ENCODE measurements around the gene SEC16B. TPM values are rescaled to one million over a fixed set of nuclear protein-coding genes. Genes with fewer than 3 reads are reported as not detected.

The SEC16B gene
- total RNA-seq, 2 experiments from 2014 or later = not detected

GRCh38 chr1:177921590-177921989 is 48.3 kb downstream of the SEC16B start:
- Mint-ChIP-seq H3K9me3 (ENCODE audit: low read depth) (no peaks in the 10 kb centered on the region), H3K4me1 (no peaks in the 10 kb centered on the region), H3K27ac (no peak overlapping the region), H3K27me3 (no peaks in the 10 kb centered on the region), H3K4me3 (no peak overlapping the region), H3K36me3 (ENCODE audit: low read depth) (no peaks in the 10 kb centered on the region)
- DNase-seq (no peak), ATAC-seq (no peak)
- POLR2A ChIA-PET = no interaction called here
- CTCF ChIA-PET = no interaction called here
- intact Hi-C loops (cut with DNase I, micrococcal nuclease) = no loop called here

- no peaks in the 10 kb centered on the region for H3K36me3 Mint-ChIP-seq (ENCODE audit: low read depth)
- CTCF ChIA-PET = no interaction called here
- H3K9me3 Mint-ChIP-seq (ENCODE audit: low read depth) = no peaks in the 10 kb centered on the region
- no peaks in the 10 kb centered on the region for H3K27me3 Mint-ChIP-seq
- DNase-seq = no peak
- H3K4me3 Mint-ChIP-seq = no peak overlapping the region
- intact Hi-C loops (cut with DNase I, micrococcal nuclease) = no loop called here
- H3K27ac Mint-ChIP-seq = no peak overlapping the region
- POLR2A ChIA-PET = no interaction called here
- H3K4me1 Mint-ChIP-seq = no peaks in the 10 kb centered on the region
- no peak for ATAC-seq
Measured at GRCh38 chr1:177920091-177920490, 49.8 kb downstream of the SEC16B start.

GRCh38 chr1:177915641-177916040 is 54.2 kb downstream of the SEC16B start:
- H3K4me1 Mint-ChIP-seq = no peaks in the 10 kb centered on the region
- no peaks in the 10 kb centered on the region for H3K36me3 Mint-ChIP-seq (ENCODE audit: low read depth)
- DNase-seq (no peak), ATAC-seq (no peak)
- H3K4me3 Mint-ChIP-seq = no peak overlapping the region
- no peaks in the 10 kb centered on the region for H3K27me3 Mint-ChIP-seq
- POLR2A ChIA-PET = no interaction called here
- no peak overlapping the region for H3K27ac Mint-ChIP-seq
- H3K9me3 Mint-ChIP-seq (ENCODE audit: low read depth) = no peaks in the 10 kb centered on the region
- CTCF ChIA-PET = interaction anchor here (1.5 kb wide), 1 partner anchor 30 kb away, joined by 5 read pairs; no protein-coding TSS in a partner anchor
- intact Hi-C loops (cut with DNase I, micrococcal nuclease) = no loop called here

- intact Hi-C loops (cut with DNase I, micrococcal nuclease) = no loop called here
- no peak for ATAC-seq
- H3K4me3 Mint-ChIP-seq = no peak overlapping the region
- H3K36me3 Mint-ChIP-seq (ENCODE audit: low read depth) = no peaks in the 10 kb centered on the region
- ChIA-PET CTCF (no interaction called here), POLR2A (no interaction called here)
- H3K9me3 Mint-ChIP-seq (ENCODE audit: low read depth) = no peaks in the 10 kb centered on the region
- no peaks in the 10 kb centered on the region for H3K27me3 Mint-ChIP-seq
- no peaks in the 10 kb centered on the region for H3K4me1 Mint-ChIP-seq
- no peak for DNase-seq
- no peak overlapping the region for H3K27ac Mint-ChIP-seq
Measured at GRCh38 chr1:177914603-177915002, 55.3 kb downstream of the SEC16B start.

- H3K4me1 Mint-ChIP-seq = no peaks in the 10 kb centered on the region
- no peaks in the 10 kb centered on the region for H3K9me3 Mint-ChIP-seq (ENCODE audit: low read depth)
- H3K27me3 Mint-ChIP-seq = no peaks in the 10 kb centered on the region
- H3K27ac Mint-ChIP-seq = no peak overlapping the region
- no peaks in the 10 kb centered on the region for H3K36me3 Mint-ChIP-seq (ENCODE audit: low read depth)
- intact Hi-C loops (cut with DNase I, micrococcal nuclease) = no loop called here
- CTCF ChIA-PET = interaction anchor here (0.7 kb wide), 1 partner anchor 48 kb away, joined by 4 read pairs; no protein-coding TSS in a partner anchor
- POLR2A ChIA-PET = no interaction called here
- no peak overlapping the region for H3K4me3 Mint-ChIP-seq
- DNase-seq (no peak), ATAC-seq (no peak)
Measured at GRCh38 chr1:177913762-177914540, 55.9 kb downstream of the SEC16B start.

GRCh38 chr1:177912991-177913390 is 56.9 kb downstream of the SEC16B start:
- no peak for DNase-seq
- ChIA-PET CTCF (no interaction called here), POLR2A (no interaction called here)
- no peaks in the 10 kb centered on the region for H3K4me1 Mint-ChIP-seq
- intact Hi-C loops (cut with DNase I, micrococcal nuclease) = no loop called here
- no peak for ATAC-seq
- H3K4me3 Mint-ChIP-seq = no peak overlapping the region
- no peaks in the 10 kb centered on the region for H3K9me3 Mint-ChIP-seq (ENCODE audit: low read depth)
- no peaks in the 10 kb centered on the region for H3K36me3 Mint-ChIP-seq (ENCODE audit: low read depth)
- H3K27me3 Mint-ChIP-seq = no peaks in the 10 kb centered on the region
- H3K27ac Mint-ChIP-seq = no peak overlapping the region

GRCh38 chr1:177909416-177909815 is 60.4 kb downstream of the SEC16B start:
- Mint-ChIP-seq H3K27me3 (no peaks in the 10 kb centered on the region), H3K27ac (no peak overlapping the region)
- CTCF ChIA-PET = no interaction called here

GRCh38 chr1:177907000-177907399 is 62.9 kb downstream of the SEC16B start:
- H3K36me3 Mint-ChIP-seq (ENCODE audit: low read depth) = no peaks in the 10 kb centered on the region
- POLR2A ChIA-PET = no interaction called here
- no peak overlapping the region for H3K27ac Mint-ChIP-seq
- intact Hi-C loops (cut with DNase I, micrococcal nuclease) = no loop called here
- CTCF ChIA-PET = no interaction called here
- no peaks in the 10 kb centered on the region for H3K4me1 Mint-ChIP-seq
- no peak overlapping the region for H3K4me3 Mint-ChIP-seq
- H3K27me3 Mint-ChIP-seq = peaks cover 2% of the 10 kb centered on the region
- DNase-seq (no peak), ATAC-seq (no peak)
- H3K9me3 Mint-ChIP-seq (ENCODE audit: low read depth) = no peaks in the 10 kb centered on the region

More at GRCh38 chr1:177909416-177909815, 60.4 kb downstream of the SEC16B start:
- Mint-ChIP-seq H3K4me1 (no peaks in the 10 kb centered on the region), H3K9me3 (ENCODE audit: low read depth) (no peaks in the 10 kb centered on the region), H3K36me3 (ENCODE audit: low read depth) (no peaks in the 10 kb centered on the region), H3K4me3 (no peak overlapping the region)
- ATAC-seq = no peak
- POLR2A ChIA-PET = no interaction called here
- intact Hi-C loops (cut with DNase I, micrococcal nuclease) = no loop called here
- no peak for DNase-seq

- DNase-seq = no peak
- no peak overlapping the region for H3K27ac Mint-ChIP-seq
- H3K27me3 Mint-ChIP-seq = peaks cover 2% of the 10 kb centered on the region
- CTCF ChIA-PET = interaction anchor here (1.2 kb wide), 1 partner anchor 44 kb away, joined by 3 read pairs; no protein-coding TSS in a partner anchor
- peaks cover 3% of the 10 kb centered on the region for H3K9me3 Mint-ChIP-seq (ENCODE audit: low read depth)
- intact Hi-C loops (cut with DNase I, micrococcal nuclease) = no loop called here
- POLR2A ChIA-PET = no interaction called here
- ATAC-seq = no peak
- H3K4me1 Mint-ChIP-seq = no peaks in the 10 kb centered on the region
- H3K4me3 Mint-ChIP-seq = no peak overlapping the region
- no peaks in the 10 kb centered on the region for H3K36me3 Mint-ChIP-seq (ENCODE audit: low read depth)
Measured at GRCh38 chr1:177905686-177906085, 64.2 kb downstream of the SEC16B start.

GRCh38 chr1:177902266-177902665 is 67.6 kb downstream of the SEC16B start:
- ATAC-seq (no peak), DNase-seq (no peak)
- Mint-ChIP-seq H3K36me3 (ENCODE audit: low read depth) (no peaks in the 10 kb centered on the region), H3K4me1 (no peaks in the 10 kb centered on the region), H3K27me3 (peaks cover 2% of the 10 kb centered on the region), H3K27ac (no peak overlapping the region), H3K9me3 (ENCODE audit: low read depth) (peaks cover 3% of the 10 kb centered on the region), H3K4me3 (no peak overlapping the region)
- intact Hi-C loops (cut with DNase I, micrococcal nuclease) = no loop called here
- ChIA-PET CTCF (no interaction called here), POLR2A (no interaction called here)

- CTCF ChIA-PET = no interaction called here
- DNase-seq = no peak
Measured at GRCh38 chr1:177897998-177898654, 71.7 kb downstream of the SEC16B start.

GRCh38 chr1:177897281-177897997 is 72.4 kb downstream of the SEC16B start:
- ChIA-PET POLR2A (no interaction called here), CTCF (no interaction called here)
- Mint-ChIP-seq H3K27me3 (no peaks in the 10 kb centered on the region), H3K36me3 (ENCODE audit: low read depth) (no peaks in the 10 kb centered on the region), H3K9me3 (ENCODE audit: low read depth) (peaks cover 3% of the 10 kb centered on the region), H3K4me1 (no peaks in the 10 kb centered on the region), H3K4me3 (no peak overlapping the region), H3K27ac (no peak overlapping the region)
- DNase-seq (no peak), ATAC-seq (no peak)
- intact Hi-C loops (cut with DNase I, micrococcal nuclease) = no loop called here

More at GRCh38 chr1:177897998-177898654, 71.7 kb downstream of the SEC16B start:
- no peaks in the 10 kb centered on the region for H3K4me1 Mint-ChIP-seq
- intact Hi-C loops (cut with DNase I, micrococcal nuclease) = no loop called here
- H3K27ac Mint-ChIP-seq = no peak overlapping the region
- no peaks in the 10 kb centered on the region for H3K27me3 Mint-ChIP-seq
- ATAC-seq = no peak
- no peak overlapping the region for H3K4me3 Mint-ChIP-seq
- H3K9me3 Mint-ChIP-seq (ENCODE audit: low read depth) = peaks cover 3% of the 10 kb centered on the region
- no peaks in the 10 kb centered on the region for H3K36me3 Mint-ChIP-seq (ENCODE audit: low read depth)
- POLR2A ChIA-PET = no interaction called here
